HT1080 (cell line): Measurements from ENCODE around the gene LRCH1. TPM values are rescaled to one million over a fixed set of nuclear protein-coding genes. Genes with fewer than 3 reads are reported as not detected.

Experiments used
- DNase-seq: peaks from one replicate; pipeline ENCODE4 v3.0.0-alpha.2; 2015; ENCODE audit warnings: low read depth
- total RNA-seq: library from RNA; depleted of rRNA; stranded (reverse); fragments of >200 nt; shearing (Covaris generic); gene quantifications from 2 replicates; pipeline ENCODE4 v1.2.3, GENCODE V29; 2014

The LRCH1 gene
- total RNA-seq, 1 experiment from 2014 or later = 6.4 TPM

GRCh38 chr13:46612267-46612666, 59.3 kb downstream of the LRCH1 start:
- DNase-seq = no peak

- DNase-seq = no peak
These were observed 60.6 kb downstream of the LRCH1 start for GRCh38 chr13:46613409-46614049.

- DNase-seq = no peak
These were observed 61.6 kb downstream of the LRCH1 start for GRCh38 chr13:46614582-46614981.

GRCh38 chr13:46615888-46616531, 63.0 kb downstream of the LRCH1 start:
- DNase-seq = no peak

- DNase-seq = no peak
These were observed 64.3 kb downstream of the LRCH1 start for GRCh38 chr13:46617229-46617721.

GRCh38 chr13:46617885-46618284, 64.9 kb downstream of the LRCH1 start:
- DNase-seq = no peak

- DNase-seq = no peak
These were observed 65.8 kb downstream of the LRCH1 start for GRCh38 chr13:46618694-46619254.

GRCh38 chr13:46620029-46620428, 67.1 kb downstream of the LRCH1 start:
- no peak for DNase-seq

GRCh38 chr13:46620471-46620870, 67.5 kb downstream of the LRCH1 start:
- DNase-seq = no peak

GRCh38 chr13:46621133-46621532, 68.2 kb downstream of the LRCH1 start:
- no peak for DNase-seq

- DNase-seq = no peak
These were observed 69.0 kb downstream of the LRCH1 start for GRCh38 chr13:46621792-46622629.

- DNase-seq = peak; percentile 24
These were observed 69.8 kb downstream of the LRCH1 start for GRCh38 chr13:46622630-46623256.

- DNase-seq = no peak
These were observed 71.4 kb downstream of the LRCH1 start for GRCh38 chr13:46624353-46624752.

- DNase-seq = no peak
These were observed 71.9 kb downstream of the LRCH1 start for GRCh38 chr13:46624821-46625220.

- no peak for DNase-seq
These were observed 74.5 kb downstream of the LRCH1 start for GRCh38 chr13:46627462-46627861.

- DNase-seq = no peak
These were observed 75.8 kb downstream of the LRCH1 start for GRCh38 chr13:46628622-46629365.

- no peak for DNase-seq
These were observed 76.9 kb downstream of the LRCH1 start for GRCh38 chr13:46629811-46630413.

- no peak for DNase-seq
These were observed 77.6 kb downstream of the LRCH1 start for GRCh38 chr13:46630431-46631178.

GRCh38 chr13:46631179-46631542, 78.2 kb downstream of the LRCH1 start:
- no peak for DNase-seq

GRCh38 chr13:46632176-46632575, 79.2 kb downstream of the LRCH1 start:
- no peak for DNase-seq
